HL-60/S4 (cell line): ENCODE measurements around the gene RBBP7.

Source experiments
- in situ Hi-C: fragments of 300-500 bp; cut with MboI; formaldehyde crosslinking; loops from 2 replicates; pipeline ENCODE4 v1.14.3; 2022; ENCODE audit warnings: low sequenced_read_pairs

RBBP7 gene

DNA sequence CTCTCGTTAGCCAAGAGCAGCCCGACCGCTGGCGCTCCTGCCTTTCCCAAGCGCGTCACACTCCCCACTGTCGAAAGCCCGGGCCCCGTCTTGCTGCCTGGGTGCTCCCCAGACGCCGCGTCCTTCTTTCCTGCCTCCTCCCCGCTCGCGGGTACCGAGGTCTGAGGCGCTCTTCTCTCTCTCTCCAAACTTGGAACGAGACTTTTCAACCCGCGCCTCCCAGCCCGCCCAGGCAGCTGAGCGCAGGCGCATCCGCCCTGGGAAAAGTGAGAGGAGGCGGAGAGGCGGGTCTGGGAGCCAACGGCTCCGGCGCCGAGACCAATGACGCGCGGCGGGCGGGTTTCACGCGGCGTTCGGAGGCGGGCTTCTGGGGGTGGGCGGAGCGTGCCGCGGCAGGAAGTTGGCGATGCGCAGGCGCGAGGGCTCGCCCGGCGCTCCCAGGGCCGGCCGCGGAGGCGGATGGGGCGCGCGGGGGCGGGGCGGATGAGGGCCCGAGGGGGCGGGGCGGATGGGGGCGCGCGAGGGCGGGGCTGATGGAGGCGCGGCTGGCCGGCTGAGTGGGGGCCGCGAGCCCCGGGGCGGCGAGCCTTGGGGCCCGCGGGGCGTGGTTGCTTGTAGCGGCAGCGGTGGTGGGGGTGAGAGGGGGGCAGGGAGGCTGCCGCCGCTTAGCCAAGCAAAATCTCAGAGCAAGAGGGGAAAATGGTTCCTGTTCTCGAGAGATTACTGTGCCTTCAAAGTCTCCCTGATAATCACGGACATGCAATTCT is at the start of gene RBBP7:
Gene RBBP7, minus strand, starts transcription at position 268 of the 767 bp plus-strand sequence. CDS start 309 bp downstream, outside the sequence.
- in situ Hi-C loops: no loop called here

GRCh38 chrX:16918979-16919378 is 48.8 kb upstream of the RBBP7 start:
- in situ Hi-C loops: no loop called here

DNA sequence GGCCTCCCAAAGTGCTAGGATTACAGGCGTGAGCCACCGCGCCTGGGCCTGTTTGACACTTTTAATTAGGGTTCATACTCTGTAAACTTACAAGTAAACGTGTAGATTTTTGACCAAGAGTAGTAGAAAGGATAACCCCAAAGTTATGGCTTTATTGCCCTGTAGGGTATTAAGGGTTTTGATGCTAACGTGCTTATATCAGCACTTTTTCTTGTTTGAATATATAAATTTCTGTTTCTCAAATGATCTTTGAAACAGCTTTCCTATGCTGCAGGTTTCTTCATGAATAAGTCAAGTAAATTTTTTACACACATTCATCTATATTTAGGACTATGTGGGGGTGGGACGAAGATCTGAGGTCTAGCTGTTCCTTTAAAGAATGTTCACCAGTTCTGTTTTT is 47.0 kb upstream of the RBBP7 start:
- in situ Hi-C loops: no loop called here

DNA sequence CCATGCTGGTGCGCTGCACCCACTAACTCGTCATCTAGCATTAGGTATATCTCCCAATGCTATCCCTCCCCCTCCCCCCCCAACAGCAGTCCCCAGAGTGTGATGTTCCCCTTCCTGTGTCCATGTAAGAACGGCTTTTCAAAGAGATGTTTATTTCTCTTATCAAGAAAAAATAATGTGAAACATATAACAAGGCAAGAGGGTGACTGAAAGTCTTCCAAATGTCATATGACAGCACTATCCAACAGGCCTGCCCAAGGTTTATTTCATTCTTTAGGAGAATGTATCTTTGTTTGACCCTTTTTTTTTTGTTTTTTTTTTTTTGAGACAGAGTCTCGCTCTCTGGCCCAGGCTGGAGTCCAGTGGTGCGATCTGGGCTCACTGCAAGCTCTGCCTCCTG is 46.4 kb upstream of the RBBP7 start:
- in situ Hi-C loops: no loop called here

DNA sequence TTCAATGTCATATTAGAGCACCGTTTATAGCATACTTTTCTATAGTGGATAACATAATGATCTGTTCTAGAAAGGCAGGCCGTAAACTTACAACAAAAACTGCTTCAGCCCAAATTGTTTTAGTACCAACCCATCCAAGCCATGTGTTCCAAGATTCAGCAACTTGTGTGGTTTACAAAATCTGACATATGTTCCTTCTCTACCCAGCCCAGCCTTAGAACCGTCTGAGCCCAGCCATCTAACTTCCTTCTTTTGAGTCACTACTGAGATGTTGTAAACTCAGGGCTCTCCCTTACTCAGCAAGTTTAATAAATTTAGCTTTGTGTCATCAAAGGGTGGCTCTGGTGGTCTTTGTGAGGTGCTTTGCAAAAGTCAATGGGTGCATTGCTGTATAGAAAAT is 43.9 kb upstream of the RBBP7 start:
- in situ Hi-C loops: no loop called here

GRCh38 chrX:16910376-16910775 is 40.2 kb upstream of the RBBP7 start:
- in situ Hi-C loops: no loop called here

DNA sequence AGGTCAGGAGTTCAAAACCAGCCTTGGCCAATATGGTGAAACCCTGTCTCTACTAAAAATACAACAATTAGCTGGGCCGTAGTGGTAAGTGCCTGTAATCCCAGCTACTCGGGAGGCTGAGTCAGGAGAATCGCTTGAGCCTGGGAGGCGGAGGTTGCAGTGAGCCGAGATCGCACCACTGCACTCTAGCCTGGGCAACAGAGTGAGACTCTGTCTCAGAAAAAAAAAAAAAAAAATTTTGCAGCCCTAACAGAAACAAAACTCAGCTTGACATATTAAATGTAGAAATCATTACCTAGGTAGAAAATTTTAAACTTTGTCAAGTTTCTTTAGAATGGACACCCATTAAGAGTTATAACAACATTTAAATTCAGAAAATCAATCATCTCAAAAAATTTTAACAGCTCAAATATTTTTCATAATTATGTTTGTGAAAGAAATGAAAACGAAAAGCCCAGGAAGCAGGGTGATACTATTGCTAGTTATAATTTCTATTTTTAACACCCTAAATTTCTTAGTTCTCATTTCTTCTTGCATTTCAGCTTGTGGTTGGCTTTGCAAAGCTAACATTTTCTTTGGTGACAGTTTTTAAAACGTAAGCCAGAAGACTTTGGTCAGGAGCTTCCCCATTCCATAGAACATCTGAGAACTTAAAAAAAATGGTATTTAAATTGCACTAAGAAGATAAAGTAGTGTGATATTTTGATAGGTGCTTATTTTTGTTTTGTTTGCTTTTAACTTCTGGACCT is 33.3 kb upstream of the RBBP7 start:
- in situ Hi-C loops: no loop called here

- in situ Hi-C loops: loop anchor here (25.0 kb wide), 1 partner anchor 140 kb away; no protein-coding TSS in a partner anchor
Observed at GRCh38 chrX:16897445-16897844, 27.3 kb upstream of the RBBP7 start.

- in situ Hi-C loops: loop anchor here (25.0 kb wide), 1 partner anchor 145 kb away; no protein-coding TSS in a partner anchor
Observed at GRCh38 chrX:16892504-16893362, 22.6 kb upstream of the RBBP7 start.

- in situ Hi-C loops: loop anchor here (25.0 kb wide), 1 partner anchor 152 kb away; no protein-coding TSS in a partner anchor
Observed at GRCh38 chrX:16885628-16886027, 15.5 kb upstream of the RBBP7 start.

DNA sequence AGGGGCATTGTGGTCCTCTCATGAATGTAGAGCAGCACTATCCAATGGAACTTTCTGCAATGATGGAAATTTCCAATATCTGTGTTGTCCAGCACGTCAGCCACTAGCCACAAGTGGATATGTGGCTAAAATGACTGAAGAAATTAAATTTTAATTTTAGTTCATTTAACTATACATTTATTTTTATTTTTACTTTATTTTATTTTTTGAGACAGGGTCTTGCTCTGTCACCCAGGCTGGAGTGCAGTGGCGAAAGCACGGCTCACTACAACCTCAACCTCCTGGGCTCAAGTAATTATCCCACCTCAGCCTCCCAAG is 13.3 kb upstream of the RBBP7 start:
- in situ Hi-C loops: loop anchor here (25.0 kb wide), 1 partner anchor 154 kb away; no protein-coding TSS in a partner anchor

DNA sequence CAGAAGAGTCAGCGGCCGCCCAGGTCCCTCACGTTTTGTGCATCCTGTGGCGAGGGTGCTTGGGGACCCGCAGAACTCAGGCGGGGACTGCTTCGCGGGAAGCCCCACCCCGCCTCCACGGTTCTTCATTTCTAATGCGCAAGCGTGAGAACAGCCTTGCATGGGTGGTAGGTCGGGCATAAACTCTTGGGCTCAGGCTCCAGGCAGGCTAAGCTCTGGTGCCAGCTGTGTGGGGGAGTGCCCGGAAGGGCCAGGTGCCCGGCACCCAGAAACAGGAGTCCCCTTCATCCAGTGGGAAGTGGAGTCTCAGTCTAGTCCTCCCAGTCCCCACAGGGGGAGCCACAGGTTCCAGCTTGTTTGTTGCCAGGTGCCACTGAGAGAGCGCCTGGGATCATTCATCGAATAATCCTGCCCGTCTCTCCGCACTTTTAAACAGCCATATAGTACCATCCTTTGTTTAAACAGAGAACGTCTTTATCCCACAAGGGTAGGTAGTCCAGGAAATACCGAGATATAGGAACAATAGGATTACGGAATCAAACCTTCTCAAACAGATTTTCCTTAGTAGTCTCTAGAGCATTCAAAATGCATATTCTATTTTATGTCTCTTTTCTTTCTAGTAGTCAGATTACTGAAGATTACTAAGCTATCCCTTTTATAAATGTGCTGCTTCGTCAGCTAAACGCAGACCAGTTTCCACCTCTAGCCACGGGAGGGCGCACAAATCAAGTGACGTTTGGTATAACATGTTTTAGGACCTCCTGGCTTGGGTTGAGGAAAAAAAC is 12.7 kb upstream of the RBBP7 start:
- in situ Hi-C loops: loop anchor here (25.0 kb wide), 1 partner anchor 154 kb away; no protein-coding TSS in a partner anchor

DNA sequence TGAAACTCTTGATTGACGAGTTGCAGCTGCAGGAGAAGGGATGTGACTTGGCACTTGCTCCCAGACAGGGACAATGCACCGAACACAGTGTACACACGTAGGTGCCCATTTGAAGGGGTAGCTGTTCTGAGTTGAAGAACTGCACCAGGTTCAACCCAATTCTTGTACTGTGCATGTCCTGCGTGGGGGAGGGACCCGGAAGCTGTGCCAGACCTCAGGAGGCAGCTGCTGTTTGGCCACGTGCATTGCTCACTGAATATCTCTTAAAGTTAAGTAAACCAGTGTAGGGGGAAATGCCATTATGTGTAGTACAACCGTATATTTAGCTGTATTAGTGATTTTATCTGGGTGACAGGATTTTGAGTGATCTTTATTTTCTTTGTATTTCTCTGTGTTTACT is 12.0 kb upstream of the RBBP7 start:
- in situ Hi-C loops: loop anchor here (25.0 kb wide), 1 partner anchor 155 kb away; no protein-coding TSS in a partner anchor

DNA sequence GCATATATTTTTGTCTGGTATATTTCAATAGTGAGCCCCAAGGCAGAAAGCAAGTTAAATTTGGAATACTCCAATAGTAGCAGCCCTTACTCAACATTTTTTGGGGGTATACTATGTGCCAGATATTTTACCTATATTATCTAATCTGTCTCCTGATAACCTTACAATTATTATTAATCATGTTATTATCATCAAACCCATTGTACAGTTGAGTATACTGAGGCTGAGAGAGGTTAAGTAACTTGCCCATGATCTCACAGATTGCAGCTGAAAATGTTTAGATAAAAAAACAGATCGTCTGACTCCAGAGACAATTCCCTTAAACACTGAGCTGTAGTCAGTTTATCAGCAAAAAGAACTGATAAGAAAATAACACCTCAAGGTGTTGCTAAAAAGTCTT is 6.5 kb upstream of the RBBP7 start:
- in situ Hi-C loops: loop anchor here (25.0 kb wide), 1 partner anchor 161 kb away; no protein-coding TSS in a partner anchor

GRCh38 chrX:16874458-16875095 is 4.4 kb upstream of the RBBP7 start:
- in situ Hi-C loops: loop anchor here (25.0 kb wide), 1 partner anchor 163 kb away; no protein-coding TSS in a partner anchor

- in situ Hi-C loops: no loop called here
Observed at GRCh38 chrX:16873106-16873505, 2.9 kb upstream of the RBBP7 start.

GRCh38 chrX:16870862-16871815 is 977 bp upstream of the RBBP7 start:
- in situ Hi-C loops: no loop called here

- in situ Hi-C loops: no loop called here
Observed at GRCh38 chrX:16869393-16870094, 618 bp downstream of the RBBP7 start.
